ENCODE data around the gene PRKG1.

GRCh38 chr10:52232561-52233350 is 1158.5 kb downstream of the PRKG1 start:
- no peak for TF ChIP-seq CTCF (conservative IDR thresholded peaks at IDR 0.05 in 1 of 2, IDR thresholded peaks at IDR 0.05 in 1 of 2; ENCODE audit: low read depth in 1 of 2, low read length in 2 of 2)
- no peak for TF ChIP-seq EZH2 (IDR thresholded peaks at IDR 0.05; ENCODE audit: low read length, missing control alignments)
